Fibroblast of lung (primary cell): ENCODE data around the gene TANGO2. TPM values are rescaled to one million over a fixed set of nuclear protein-coding genes. Genes with fewer than 3 reads are reported as not detected.

Experiments used
- DNase-seq, 2 donors: peaks; one replicate each; pipeline versions ENCODE4 v3.0.0 to v3.0.0-alpha.2; 2010; ENCODE audit warnings: low read depth in 2 of 2
- H2AFZ ChIP-seq: 2 replicates; pipeline ENCODE4 v1.5.1; 2012; ENCODE audit warnings: low read length, control low read depth, inconsistent platforms
- H3K27ac ChIP-seq: 2 replicates; pipeline ENCODE4 v1.5.1; 2011; ENCODE audit warnings: low read length, control low read depth; ENCODE audit not compliant: insufficient read depth
- H3K27me3 ChIP-seq: 2 replicates; pipeline ENCODE4 v1.5.1; 2011; ENCODE audit warnings: mild to moderate bottlenecking, low read length; ENCODE audit not compliant: control insufficient read depth, insufficient read depth
- H3K36me3 ChIP-seq: 2 replicates; pipeline ENCODE4 v1.5.1; 2011; ENCODE audit warnings: low read length; ENCODE audit not compliant: control insufficient read depth, insufficient read depth
- H3K4me1 ChIP-seq: 2 replicates; pipeline ENCODE4 v1.5.1; 2011; ENCODE audit warnings: low read length; ENCODE audit not compliant: control insufficient read depth, insufficient read depth; ENCODE audit errors: extremely low read depth
- H3K4me2 ChIP-seq: 2 replicates; pipeline ENCODE4 v1.5.1; 2011; ENCODE audit warnings: low read length, control low read depth; ENCODE audit not compliant: insufficient read depth; ENCODE audit errors: extremely low read depth
- H3K4me3 ChIP-seq, 4 experiments: fragments of 200-600 bp in 1 of 4; sonication (generic) in 1 of 4; replicated peaks in 1 of 4; 2 replicates each; pipeline ENCODE4 v1.5.1; 2011 to 2016; ENCODE audit warnings: low read length in 4 of 4, low read depth in 3 of 4, mild to moderate bottlenecking in 3 of 4, control low read depth in 2 of 4, inconsistent platforms in 1 of 4, mixed read lengths in 1 of 4; ENCODE audit not compliant: insufficient read depth in 1 of 4; ENCODE audit errors: control extremely low read depth in 1 of 4
- H3K79me2 ChIP-seq: 2 replicates; pipeline ENCODE4 v1.5.1; 2012; ENCODE audit warnings: mild to moderate bottlenecking, low read length, inconsistent platforms; ENCODE audit not compliant: control insufficient read depth, insufficient read depth
- H3K9ac ChIP-seq: 2 replicates; pipeline ENCODE4 v1.5.1; 2011; ENCODE audit warnings: mild to moderate bottlenecking, low read length, control low read depth; ENCODE audit not compliant: insufficient read depth
- H3K9me3 ChIP-seq: 2 replicates; pipeline ENCODE4 v1.5.1; 2012; ENCODE audit warnings: low read depth, low read length; ENCODE audit not compliant: control insufficient read depth, insufficient read depth
- H4K20me1 ChIP-seq: 2 replicates; pipeline ENCODE4 v1.5.1; 2011; ENCODE audit warnings: low read length; ENCODE audit not compliant: control insufficient read depth, insufficient read depth; ENCODE audit errors: extremely low read depth
- CTCF ChIP-seq, 2 donors: IDR thresholded peaks in 1 of 2; conservative IDR thresholded peaks in 1 of 2; 1 replicate in 1 of 2; 2 replicates in 1 of 2; pipeline ENCODE4 v1.5.1; 2011 to 2012; ENCODE audit warnings: low read length in 2 of 2, control low read depth in 1 of 2, inconsistent platforms in 1 of 2, low read depth in 1 of 2, mild to moderate bottlenecking in 1 of 2
- EZH2 ChIP-seq: IDR thresholded peaks from 2 replicates; pipeline ENCODE4 v1.5.1; 2012; ENCODE audit warnings: low read length, control low read depth, mild to moderate bottlenecking; ENCODE audit errors: missing control alignments
- polyA plus RNA-seq, 2 donors: library from polyadenylated mRNA; depleted of rRNA in 1 of 2; stranded (reverse) in 1 of 2; unstranded in 1 of 2; fragments of >200 nt; gene quantifications; 2 replicates each; pipeline ENCODE4 v1.2.1, GENCODE V29; 2011 to 2012; ENCODE audit warnings: missing spikeins in 1 of 2
- total RNA-seq: library from RNA; depleted of rRNA; stranded (reverse); fragments of >200 nt; gene quantifications from 2 replicates; pipeline ENCODE4 v1.2.1, GENCODE V29; 2014

TANGO2 gene
- total and polyA plus RNA-seq, 2 donors (not counting 1 experiment from before 2014, with no cell fraction given): 28.3 to 52.8 TPM

GRCh38 chr22:20056161-20056560 lies 35.3 kb downstream of the TANGO2 start:
- Histone ChIP-seq H3K79me2 (no peaks in the 10 kb centered on the region), H4K20me1 (no peaks in the 10 kb centered on the region), H2AFZ (no peak overlapping the region), H3K4me2 (no peak overlapping the region), H3K27me3 (no peaks in the 10 kb centered on the region), H3K4me1 (no peaks in the 10 kb centered on the region), H3K9ac (no peak overlapping the region), H3K9me3 (no peaks in the 10 kb centered on the region), H3K27ac (no peak overlapping the region), H3K36me3 (peaks cover 6% of the 10 kb centered on the region), H3K4me3 (no peak overlapping the region)
- no peak for TF ChIP-seq EZH2
- TF ChIP-seq CTCF (conservative IDR thresholded peaks at IDR 0.05 in 1 of 2, IDR thresholded peaks at IDR 0.05 in 1 of 2; ENCODE audit: low read depth in 1 of 2, low read length in 2 of 2): no peak
- no peak for DNase-seq

GRCh38 chr22:20056696-20057386 lies 35.9 kb downstream of the TANGO2 start:
- TF ChIP-seq EZH2: no peak
- TF ChIP-seq CTCF (conservative IDR thresholded peaks at IDR 0.05 in 1 of 2, IDR thresholded peaks at IDR 0.05 in 1 of 2; ENCODE audit: low read depth in 1 of 2, low read length in 2 of 2): no peak
- no peaks in the 10 kb centered on the region for H4K20me1 ChIP-seq

GRCh38 chr22:20057596-20058268 lies 36.8 kb downstream of the TANGO2 start:
- peaks cover 6% of the 10 kb centered on the region for H3K36me3 ChIP-seq
- TF ChIP-seq CTCF (conservative IDR thresholded peaks at IDR 0.05 in 1 of 2, IDR thresholded peaks at IDR 0.05 in 1 of 2; ENCODE audit: low read depth in 1 of 2, low read length in 2 of 2) (no peak), EZH2 (no peak)
- no peak for DNase-seq
- no peaks in the 10 kb centered on the region for H3K27me3 ChIP-seq
- H4K20me1 ChIP-seq: no peaks in the 10 kb centered on the region
- no peaks in the 10 kb centered on the region for H3K79me2 ChIP-seq
- H3K4me3 ChIP-seq: no peak overlapping the region
- H3K4me2 ChIP-seq: no peak overlapping the region
- no peak overlapping the region for H3K27ac ChIP-seq
- H2AFZ ChIP-seq: no peak overlapping the region
- no peaks in the 10 kb centered on the region for H3K9me3 ChIP-seq
- H3K4me1 ChIP-seq: no peaks in the 10 kb centered on the region
- no peak overlapping the region for H3K9ac ChIP-seq

More at GRCh38 chr22:20056696-20057386, 35.9 kb downstream of the TANGO2 start:
- no peak for DNase-seq
- Histone ChIP-seq H3K27me3 (no peaks in the 10 kb centered on the region), H3K4me2 (no peak overlapping the region), H3K9ac (no peak overlapping the region), H3K9me3 (no peaks in the 10 kb centered on the region), H2AFZ (no peak overlapping the region), H3K79me2 (no peaks in the 10 kb centered on the region), H3K27ac (no peak overlapping the region), H3K4me3 (no peak overlapping the region), H3K36me3 (peaks cover 6% of the 10 kb centered on the region), H3K4me1 (no peaks in the 10 kb centered on the region)
